Activated T-cell treated with anti-CD3 and anti-CD28 coated beads, Interleukin-2, amount 50 U/mL, for 4 hours (primary cell): ENCODE data around the gene PITPNM1. TPM values are rescaled to one million over a fixed set of nuclear protein-coding genes. Genes with fewer than 3 reads are reported as not detected.
"Not testable (repeated sequence)": the region's sequence is repeated elsewhere in the genome, so short reads cannot be mapped to it uniquely, and the experiment has no call there.

Experiments used
- ATAC-seq, 2 donors: fragments of 200-7000 bp; cut with Tn5 transposase; one replicate each; pipeline ENCODE4 v1.10.0; 2021
- DNase-seq: peaks from one replicate; pipeline ENCODE4 v3.0.0-alpha.2; 2020
- H3K27me3 Mint-ChIP-seq: one replicate; pipeline ENCODE4 v1.8.0; 2021; ENCODE audit warnings: low read depth, mixed read lengths
- H3K36me3 Mint-ChIP-seq: one replicate; pipeline ENCODE4 v1.8.0; 2022; ENCODE audit warnings: mixed read lengths; ENCODE audit not compliant: insufficient read depth
- H3K4me1 Mint-ChIP-seq: one replicate; pipeline ENCODE4 v1.8.0; 2021; ENCODE audit warnings: low read depth, mixed read lengths
- H3K4me3 Mint-ChIP-seq: one replicate; pipeline ENCODE4 v1.8.0; 2021; ENCODE audit warnings: mild to moderate bottlenecking, moderate library complexity, mixed read lengths
- H3K9me3 Mint-ChIP-seq: one replicate; pipeline ENCODE4 v1.8.0; 2021; ENCODE audit warnings: mixed read lengths
- total RNA-seq, 3 donors: library from RNA; stranded (reverse); gene quantifications; one replicate each; pipeline ENCODE4 v1.2.1, GENCODE V29; 2021

Gene PITPNM1
- total RNA-seq, 3 donors from 2014 or later, result 88.8 to 118 (median 96.4) TPM

DNA sequence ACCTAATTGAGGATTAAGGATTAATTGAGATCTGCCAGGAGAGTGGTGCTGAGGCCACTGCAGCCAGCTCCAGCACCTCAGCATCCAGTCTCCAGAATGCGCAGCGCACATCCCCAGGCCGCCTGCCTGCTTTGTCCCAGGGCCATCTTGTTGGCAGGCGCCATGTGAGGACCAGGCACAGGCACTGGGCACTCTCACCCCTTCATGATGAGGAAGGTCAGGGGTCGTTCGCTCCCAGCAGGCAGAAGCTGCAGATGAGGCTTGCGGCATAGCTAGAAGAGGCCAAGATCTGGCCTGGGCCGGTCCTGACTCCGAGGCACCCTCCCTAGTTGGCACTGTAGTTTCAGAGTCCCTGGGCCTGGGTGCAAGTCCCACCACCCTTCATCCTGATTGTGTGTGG is 11.6 kb upstream of the PITPNM1 start:
- no peak for ATAC-seq
- no peaks in the 10 kb centered on the region for H3K36me3 Mint-ChIP-seq
- DNase-seq, result no peak
- peaks cover 8% of the 10 kb centered on the region for H3K27me3 Mint-ChIP-seq
- H3K9me3 Mint-ChIP-seq, result no peaks in the 10 kb centered on the region
- H3K4me1 Mint-ChIP-seq, result no peaks in the 10 kb centered on the region
- H3K4me3 Mint-ChIP-seq, result no peak overlapping the region

DNA sequence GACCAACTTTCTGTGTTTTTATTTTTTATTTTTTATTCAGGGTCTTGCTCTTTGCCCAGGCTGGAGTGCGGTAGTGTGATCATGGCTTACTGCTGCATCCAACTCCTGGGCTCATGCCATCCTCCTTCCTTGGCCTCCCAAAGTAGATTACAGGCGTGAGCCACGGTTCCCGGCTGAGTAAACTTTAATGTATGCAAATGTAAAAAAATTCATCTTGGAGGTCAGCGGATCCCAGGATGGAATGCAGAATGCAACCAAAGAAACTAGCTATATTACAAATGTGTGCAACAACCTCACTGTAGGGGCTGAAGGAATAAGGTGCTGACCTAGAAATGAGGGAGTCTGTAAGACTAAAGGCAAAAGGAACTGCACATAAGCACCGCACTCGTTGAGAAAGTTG is 9.0 kb upstream of the PITPNM1 start:
- H3K27me3 Mint-ChIP-seq, result peaks cover 15% of the 10 kb centered on the region
- no peak for ATAC-seq
- no peak overlapping the region for H3K4me3 Mint-ChIP-seq
- H3K4me1 Mint-ChIP-seq, result peaks cover 4% of the 10 kb centered on the region
- H3K36me3 Mint-ChIP-seq, result no peaks in the 10 kb centered on the region
- H3K9me3 Mint-ChIP-seq, result no peaks in the 10 kb centered on the region
- no peak for DNase-seq

DNA sequence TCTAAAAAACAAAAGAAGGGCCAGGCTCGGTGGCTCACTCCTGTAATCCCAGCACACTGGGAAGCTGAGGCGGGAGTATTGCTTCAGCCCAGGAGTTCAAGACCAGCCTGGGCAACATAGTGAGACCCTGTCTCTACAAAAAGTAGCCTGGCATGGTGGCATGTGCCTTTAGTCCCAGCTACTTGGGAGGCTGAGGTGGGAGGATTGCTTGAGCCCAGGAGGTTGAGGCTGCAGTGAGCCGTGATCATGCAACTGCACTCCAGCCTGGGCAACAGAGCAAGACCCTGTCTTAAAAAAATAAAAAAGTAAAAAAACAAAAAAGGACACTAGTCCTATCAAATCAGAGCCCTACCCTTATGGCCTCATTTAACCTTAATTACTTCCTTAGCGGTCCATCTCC is 6.4 kb upstream of the PITPNM1 start:
- not testable (repeated sequence) for H3K4me3 Mint-ChIP-seq

DNA sequence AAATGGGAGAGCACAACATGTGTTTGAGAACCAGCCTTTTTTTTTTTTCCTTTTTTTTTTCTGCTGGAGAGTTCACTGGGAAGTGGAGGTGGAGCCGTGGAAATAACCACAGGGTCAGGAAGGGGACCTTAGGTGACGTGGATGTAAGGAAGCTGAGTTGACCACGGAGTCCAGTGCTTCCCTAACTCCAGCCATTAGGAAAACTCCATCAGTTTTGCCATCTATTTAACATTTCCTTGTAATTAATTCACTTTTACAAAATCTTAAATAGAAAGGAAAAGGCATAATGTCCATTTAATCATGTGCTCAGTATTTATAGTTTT is 4.8 kb upstream of the PITPNM1 start:
- Mint-ChIP-seq H3K4me1 (peaks cover 29% of the 10 kb centered on the region), H3K4me3 (no peak overlapping the region), H3K27me3 (peaks cover 11% of the 10 kb centered on the region), H3K36me3 (no peaks in the 10 kb centered on the region), H3K9me3 (no peaks in the 10 kb centered on the region)
- DNase-seq, result no peak
- no peak for ATAC-seq

More for the DNA sequence above, 6.4 kb upstream of the PITPNM1 start:
- Mint-ChIP-seq H3K27me3 (peaks cover 15% of the 10 kb centered on the region), H3K4me1 (peaks cover 17% of the 10 kb centered on the region)
- ATAC-seq, DNase-seq, H3K9me3 Mint-ChIP-seq, H3K36me3 Mint-ChIP-seq: not testable (repeated sequence)

DNA sequence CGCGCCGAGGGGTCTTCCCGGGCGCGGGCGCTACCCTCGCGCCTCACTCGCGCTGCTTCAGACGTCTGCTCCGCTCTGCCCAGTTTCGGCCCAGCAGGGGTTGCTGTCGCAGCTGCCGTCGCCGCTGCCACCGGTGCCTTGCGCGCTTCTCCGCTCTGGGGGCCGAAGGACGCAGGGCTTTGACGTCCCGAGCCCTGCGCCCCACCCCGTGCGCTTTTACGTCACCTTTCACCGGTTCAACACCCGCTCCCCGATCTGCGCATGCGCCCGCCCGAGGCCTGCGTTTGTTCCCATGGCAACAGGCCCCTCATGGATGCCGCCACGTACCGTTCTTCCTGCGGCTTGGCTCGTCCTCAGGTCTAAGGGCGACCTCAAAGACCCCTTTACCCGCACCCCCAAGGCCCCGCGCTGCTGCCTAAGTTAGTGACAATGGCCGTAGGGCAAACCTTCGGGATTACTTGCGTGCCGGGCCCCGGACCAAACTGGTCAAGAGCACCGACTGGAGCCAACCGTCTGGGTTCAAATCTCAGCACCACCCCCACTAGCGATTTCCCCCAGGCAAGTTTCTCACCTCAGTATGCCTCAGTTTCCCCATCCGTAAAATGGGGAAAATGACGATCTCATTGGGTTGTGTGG is 3.4 kb upstream of the PITPNM1 start:
- ATAC-seq (peak; percentile 42 to 44), DNase-seq (peak; percentile 99)
- no peaks in the 10 kb centered on the region for H3K36me3 Mint-ChIP-seq
- H3K4me1 Mint-ChIP-seq, result peaks cover 30% of the 10 kb centered on the region
- peak overlapping the region; percentile 87 for H3K4me3 Mint-ChIP-seq
- H3K27me3 Mint-ChIP-seq, result peaks cover 9% of the 10 kb centered on the region
- H3K9me3 Mint-ChIP-seq, result no peaks in the 10 kb centered on the region

DNA sequence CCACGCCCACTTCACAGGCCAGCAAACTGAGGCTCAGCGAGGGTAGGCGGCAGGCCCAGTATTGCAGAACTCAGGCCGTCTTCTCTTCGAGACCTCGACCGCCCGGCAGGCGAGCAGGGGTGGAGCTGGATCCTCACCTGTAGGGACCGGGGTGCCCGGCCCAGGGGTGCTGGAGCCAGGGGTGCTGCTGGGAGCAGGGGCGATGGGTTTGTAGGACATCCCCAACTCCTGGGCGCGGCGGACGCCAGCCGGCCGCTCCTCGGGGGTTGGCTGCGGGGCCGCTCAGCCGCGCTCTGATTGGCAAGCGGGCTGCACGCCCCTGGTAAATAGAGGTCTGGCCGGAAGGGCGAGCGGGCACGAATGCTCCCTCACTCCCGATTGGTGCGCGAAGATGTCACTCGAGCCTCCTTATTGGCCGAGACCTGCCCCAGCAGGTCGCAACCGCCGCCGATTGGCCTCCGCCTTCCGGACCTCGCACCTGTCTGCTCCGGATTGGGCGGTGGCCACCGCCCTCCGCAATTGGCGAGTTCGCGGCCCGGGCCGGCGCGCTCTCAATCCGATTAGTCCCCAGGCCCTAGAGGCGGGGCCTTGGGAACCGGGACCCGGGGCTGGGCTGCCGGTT is 2.8 kb upstream of the PITPNM1 start, which contains the start of gene CDK2AP2:
Gene CDK2AP2 (minus strand): TSS at position 299 of the 622 bp plus-strand sequence. CDS start 80 bp downstream, at position 219.
- Mint-ChIP-seq H3K9me3 (no peaks in the 10 kb centered on the region), H3K4me3 (peak within 1 kb of the TSS; percentile 87), H3K4me1 (peaks cover 34% of the 10 kb centered on the region), H3K36me3 (no peaks in the 10 kb centered on the region), H3K27me3 (peaks cover 7% of the 10 kb centered on the region)
- ATAC-seq, result peak; percentile 79 to 80
- DNase-seq, result peak; percentile 95

DNA sequence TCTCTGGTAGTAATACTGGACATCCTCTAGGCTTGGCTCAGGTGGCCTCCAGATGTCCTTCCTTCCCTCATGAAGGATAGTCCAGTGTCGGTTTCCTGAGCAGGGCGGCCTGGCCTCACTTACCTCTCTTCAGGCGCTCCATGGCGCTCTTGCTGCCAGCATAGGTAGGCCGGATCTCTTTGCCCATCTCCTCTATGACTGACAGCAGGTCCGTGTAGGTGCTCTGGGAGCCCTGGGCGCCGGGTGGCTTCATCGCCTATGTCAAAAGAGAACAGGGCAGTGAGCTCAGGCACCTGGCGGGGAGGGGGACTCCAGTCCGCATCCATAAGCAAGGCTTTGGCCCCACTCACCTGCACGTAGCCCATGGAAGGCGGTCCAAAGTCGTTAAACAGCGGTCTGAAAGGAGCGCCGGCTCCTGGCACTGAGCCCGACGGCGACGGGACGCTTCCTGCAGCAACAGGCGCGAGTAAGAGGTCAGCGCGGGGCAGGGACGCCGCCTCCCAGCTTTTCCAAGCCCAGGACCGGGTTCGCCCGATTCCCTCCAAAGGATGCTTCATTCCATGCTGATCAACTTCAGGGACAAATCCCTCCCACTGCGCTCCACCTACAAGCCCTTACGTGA is 2.2 kb upstream of the PITPNM1 start:
- Mint-ChIP-seq H3K4me1 (peaks cover 37% of the 10 kb centered on the region), H3K9me3 (no peaks in the 10 kb centered on the region), H3K27me3 (peaks cover 7% of the 10 kb centered on the region), H3K4me3 (peak overlapping the region; percentile 87), H3K36me3 (no peaks in the 10 kb centered on the region)
- DNase-seq (no peak), ATAC-seq (no peak)

DNA sequence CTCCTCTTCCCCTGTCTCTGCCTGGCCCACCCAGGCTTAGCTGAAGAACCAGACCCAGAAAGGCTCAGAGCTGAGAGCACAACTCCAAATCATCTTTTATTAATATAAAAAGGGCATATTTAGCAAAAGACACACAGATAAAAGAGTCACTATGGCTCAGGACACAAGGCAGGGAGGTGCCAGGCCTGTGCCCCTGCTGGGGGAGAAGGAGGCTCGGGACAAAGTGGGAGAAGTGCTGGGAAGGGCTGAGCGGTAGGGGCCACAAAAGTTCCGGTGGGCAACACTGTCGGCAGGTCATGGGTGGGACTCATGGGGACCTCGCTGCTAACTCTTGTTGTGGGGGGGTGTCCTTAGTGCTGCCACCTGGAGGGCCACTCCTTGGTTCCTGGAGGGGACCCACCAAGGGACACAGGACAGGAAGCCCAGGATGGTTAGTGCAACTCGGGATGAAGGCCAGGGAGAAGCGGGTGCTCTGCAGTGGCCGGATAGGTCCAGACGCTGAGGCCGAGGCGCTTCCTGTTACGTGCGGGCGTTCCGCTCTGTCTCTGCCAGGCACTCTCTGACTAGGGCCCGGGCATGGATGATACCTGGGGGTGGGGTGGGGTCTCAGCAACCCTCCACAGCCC is 1.4 kb upstream of the PITPNM1 start:
- no peaks in the 10 kb centered on the region for H3K9me3 Mint-ChIP-seq
- ATAC-seq (no peak), DNase-seq (no peak)
- H3K36me3 Mint-ChIP-seq, result no peaks in the 10 kb centered on the region
- H3K27me3 Mint-ChIP-seq, result peaks cover 7% of the 10 kb centered on the region
- H3K4me1 Mint-ChIP-seq, result peaks cover 37% of the 10 kb centered on the region
- H3K4me3 Mint-ChIP-seq, result peak overlapping the region; percentile 87

DNA sequence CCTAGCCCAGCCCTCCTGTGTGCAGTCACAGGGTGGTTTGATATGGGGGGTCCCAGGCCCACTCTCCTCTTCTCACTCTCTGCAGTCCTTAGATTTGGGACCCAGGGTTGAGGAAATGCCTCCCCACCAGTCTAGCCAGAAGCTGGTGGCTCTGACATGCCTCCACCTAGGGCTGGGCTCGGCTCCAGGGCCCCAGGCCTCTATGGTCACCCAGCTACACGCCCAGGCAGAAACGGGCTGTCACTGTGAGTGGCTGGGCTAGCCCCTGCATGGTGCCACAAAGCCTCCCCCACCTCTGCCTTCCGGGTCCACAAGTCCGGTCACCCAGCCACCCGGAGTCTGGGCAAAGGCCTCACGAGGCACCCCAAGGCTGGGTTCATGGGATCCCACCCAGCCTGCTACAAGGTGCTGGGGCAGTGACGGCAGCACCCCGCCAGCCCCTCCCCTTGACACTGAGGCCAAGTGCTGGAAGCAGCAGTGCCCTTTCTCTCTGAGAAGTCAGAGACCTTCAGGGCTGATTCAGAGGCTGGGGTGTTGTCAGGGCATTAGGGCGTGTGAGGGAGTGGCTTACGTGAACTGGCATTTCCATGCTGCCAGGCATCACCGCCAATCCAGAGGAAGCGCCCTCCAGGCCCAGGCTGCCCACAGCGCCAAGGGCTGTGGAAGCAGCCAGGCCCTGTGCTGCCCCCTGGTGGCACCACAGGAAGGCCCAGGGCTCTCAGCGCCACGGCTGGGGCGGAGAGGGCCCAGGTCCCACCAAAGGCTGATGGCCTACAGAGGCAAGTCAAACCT is 638 bp upstream of the PITPNM1 start:
- Mint-ChIP-seq H3K4me3 (peak overlapping the region; percentile 87), H3K36me3 (peaks cover 6% of the 10 kb centered on the region), H3K27me3 (peaks cover 3% of the 10 kb centered on the region), H3K4me1 (peaks cover 44% of the 10 kb centered on the region), H3K9me3 (no peaks in the 10 kb centered on the region)
- peak; percentile 87 for DNase-seq
- peak; percentile 59 for ATAC-seq

DNA sequence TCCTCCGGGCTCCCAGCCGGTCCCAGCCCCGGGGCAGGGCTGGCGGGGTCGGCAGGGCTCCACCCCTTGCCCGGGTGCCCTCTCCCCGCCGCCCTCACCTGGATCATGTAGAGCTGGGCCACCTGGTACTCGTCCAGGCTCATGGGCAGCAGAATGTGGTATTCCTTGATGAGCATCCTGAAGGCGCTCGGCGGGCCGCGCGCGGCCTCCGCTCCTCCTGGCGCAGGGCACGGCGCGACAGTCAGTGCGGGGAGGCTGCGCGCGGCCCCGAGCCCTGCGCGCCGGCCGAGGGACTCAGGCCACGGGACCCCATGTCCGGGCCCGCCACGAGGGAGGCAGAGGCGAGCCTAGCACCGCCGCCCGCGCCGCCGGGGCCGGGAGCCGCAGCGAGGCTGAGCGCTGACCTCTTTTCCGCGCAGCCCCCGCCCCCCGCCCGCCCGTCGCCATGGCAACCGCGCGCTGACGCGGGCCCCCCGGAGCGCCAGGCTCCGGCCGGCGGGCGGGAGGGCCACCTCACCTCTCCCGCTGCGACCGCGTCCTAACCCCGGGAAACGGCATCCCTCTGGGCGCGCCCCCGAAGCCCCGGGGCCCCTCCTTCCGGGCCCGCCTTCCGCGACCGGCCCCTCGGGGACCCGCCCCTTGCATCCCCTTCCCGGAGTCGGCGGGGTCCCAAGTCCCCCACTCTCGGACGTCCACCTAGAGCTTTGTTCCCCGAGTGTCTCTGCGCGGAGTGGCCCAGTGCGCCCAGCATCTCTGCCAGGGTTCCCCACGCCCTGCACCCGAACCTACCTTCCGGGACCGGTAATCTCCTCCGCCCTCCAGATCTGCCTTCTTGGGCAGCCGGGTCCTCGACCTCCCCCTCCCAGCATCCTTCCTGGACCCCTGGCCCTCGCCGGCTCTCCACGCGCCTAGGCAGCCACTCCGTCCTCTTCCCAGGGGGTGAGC is 886 bp downstream of the PITPNM1 start:
- H3K4me3 Mint-ChIP-seq, result peak overlapping the region; percentile 89
- no peaks in the 10 kb centered on the region for H3K27me3 Mint-ChIP-seq
- H3K9me3 Mint-ChIP-seq, result no peaks in the 10 kb centered on the region
- DNase-seq, result no peak
- H3K4me1 Mint-ChIP-seq, result peaks cover 45% of the 10 kb centered on the region
- ATAC-seq, result no peak
- H3K36me3 Mint-ChIP-seq, result peaks cover 12% of the 10 kb centered on the region

DNA sequence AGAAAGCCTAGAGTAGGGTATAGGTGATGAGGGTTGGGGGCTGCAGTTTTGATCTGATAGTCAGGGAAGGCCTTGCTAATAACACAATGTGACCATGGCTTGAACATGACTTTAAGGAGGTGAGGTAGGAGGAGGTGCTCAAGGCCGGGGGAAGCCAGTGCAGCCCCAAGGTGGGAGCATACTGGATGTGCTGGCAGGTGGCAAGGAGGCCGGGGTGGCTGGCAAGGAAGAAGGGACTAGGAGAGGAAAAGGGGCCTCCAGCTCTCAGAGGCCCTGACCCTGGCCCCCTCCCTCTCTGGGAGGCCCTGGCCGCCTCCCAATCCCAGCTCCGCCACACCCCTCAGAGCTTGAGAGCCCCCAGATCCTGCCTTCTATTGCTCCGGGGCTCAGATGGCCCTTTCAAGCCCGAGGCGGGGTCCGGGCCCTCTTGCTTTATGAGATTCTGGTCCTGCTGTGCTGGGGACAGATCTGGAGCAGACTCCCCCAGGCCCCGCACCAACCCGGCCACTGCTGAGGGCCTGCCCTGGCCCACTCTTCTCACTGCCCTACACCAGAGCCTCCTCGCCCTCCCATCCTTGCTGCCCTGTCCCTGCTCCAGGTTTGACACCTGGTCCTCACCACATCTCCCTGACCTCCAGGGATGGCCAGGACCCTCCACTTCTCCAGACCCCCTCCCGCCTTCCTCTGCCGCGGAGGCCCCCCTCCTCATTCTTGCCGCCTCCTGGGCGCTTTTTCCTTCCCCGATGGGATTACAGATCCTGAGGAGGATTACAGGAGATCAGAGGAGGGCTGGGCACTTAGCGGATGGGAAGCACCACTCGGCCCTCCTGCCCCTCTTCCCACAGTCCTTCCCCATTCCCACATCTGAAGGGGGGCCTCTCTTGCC is 1.8 kb downstream of the PITPNM1 start:
- DNase-seq, result no peak
- H3K9me3 Mint-ChIP-seq, result no peaks in the 10 kb centered on the region
- H3K36me3 Mint-ChIP-seq, result peaks cover 12% of the 10 kb centered on the region
- ATAC-seq, result no peak
- peak overlapping the region; percentile 66 for H3K4me3 Mint-ChIP-seq
- peaks cover 38% of the 10 kb centered on the region for H3K4me1 Mint-ChIP-seq
- no peaks in the 10 kb centered on the region for H3K27me3 Mint-ChIP-seq

DNA sequence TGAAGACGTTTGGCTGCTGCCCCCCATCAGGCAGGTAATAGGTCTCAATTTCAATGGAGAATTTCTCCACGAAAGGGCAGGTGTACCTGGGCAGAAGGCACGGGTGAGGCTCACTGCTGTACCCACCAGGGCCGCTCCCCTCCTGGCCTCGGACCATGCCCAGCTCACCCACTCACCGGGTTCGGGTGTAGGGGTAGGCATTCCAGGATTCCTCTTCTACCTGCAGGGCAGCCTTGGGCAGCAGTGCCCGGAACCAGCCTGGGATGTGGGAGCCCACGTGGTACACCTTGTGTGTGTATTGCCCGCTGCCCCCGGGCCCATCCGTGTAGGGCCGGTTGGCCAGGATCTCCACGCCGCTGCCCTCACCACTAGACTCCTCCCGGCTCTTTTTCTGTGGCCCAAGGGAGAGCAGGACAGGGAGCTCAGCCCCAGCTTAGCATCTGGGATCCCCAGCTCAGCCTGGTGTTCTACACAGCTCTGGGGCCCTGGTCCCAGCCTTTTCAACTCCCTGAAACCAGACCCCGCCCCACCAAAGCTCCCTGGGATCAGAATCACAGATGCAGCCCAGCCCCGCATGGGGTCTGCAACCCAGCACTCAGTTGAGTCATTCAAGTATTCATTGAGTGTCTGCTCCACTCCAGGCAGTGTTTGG is 2.7 kb downstream of the PITPNM1 start:
- Mint-ChIP-seq H3K27me3 (no peaks in the 10 kb centered on the region), H3K9me3 (no peaks in the 10 kb centered on the region), H3K4me1 (peaks cover 38% of the 10 kb centered on the region), H3K4me3 (peak overlapping the region; percentile 66), H3K36me3 (peaks cover 14% of the 10 kb centered on the region)
- ATAC-seq, result no peak
- no peak for DNase-seq
